Measurements from ENCODE around the gene ANKUB1. TPM values are rescaled to one million over a fixed set of nuclear protein-coding genes. Genes with fewer than 3 reads are reported as not detected.

The ANKUB1 gene
- total and polyA plus RNA-seq, 5 donors: not detected

GRCh38 chr3:149732234-149732633 is 60.1 kb downstream of the ANKUB1 start:
- 91% methylated on average over 3 of the region's 3 CpGs for WGBS
- no peaks in the 10 kb centered on the region for H3K9me3 ChIP-seq (ENCODE audit: control insufficient read depth, low read length)
- no peaks in the 10 kb centered on the region for H3K4me1 ChIP-seq (ENCODE audit: control insufficient read depth, insufficient read depth, low read length)
- ATAC-seq: no peak
- DNase-seq: no peak
- H3K27me3 ChIP-seq (ENCODE audit: control insufficient read depth, insufficient read depth): no peaks in the 10 kb centered on the region
- H3K4me3 ChIP-seq (ENCODE audit: low read length): no peak overlapping the region
- intact Hi-C loops (cut with DNase I): no loop called here
- no peak overlapping the region for H3K27ac ChIP-seq (ENCODE audit: low read length)

DNA sequence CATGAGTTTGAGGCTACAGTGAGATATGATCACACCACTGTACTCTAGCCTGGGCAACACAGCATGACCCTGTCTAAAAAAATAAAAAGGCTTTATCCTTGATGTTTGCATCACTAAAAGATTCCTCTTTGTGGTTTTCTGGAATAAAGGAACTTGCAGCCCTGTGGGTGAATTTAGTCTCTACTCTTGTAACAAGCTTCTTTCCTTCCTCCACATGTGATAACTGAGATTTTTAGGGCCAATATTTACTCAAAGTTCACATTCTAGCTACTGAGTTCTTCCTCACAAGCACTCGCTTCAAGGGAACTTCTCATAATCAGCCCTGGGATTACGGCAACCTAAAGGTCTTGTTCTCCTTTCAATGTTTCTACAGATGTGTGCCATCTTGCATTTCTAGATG is 64.7 kb downstream of the ANKUB1 start:
- 82% methylated on average over 2 of the region's 2 CpGs for WGBS
- H3K9me3 ChIP-seq (ENCODE audit: control insufficient read depth, low read length): no peaks in the 10 kb centered on the region
- intact Hi-C loops (cut with DNase I): no loop called here
- no peaks in the 10 kb centered on the region for H3K27me3 ChIP-seq (ENCODE audit: control insufficient read depth, insufficient read depth)
- H3K4me3 ChIP-seq (ENCODE audit: low read length): no peak overlapping the region
- DNase-seq (no peak), ATAC-seq (no peak)
- no peaks in the 10 kb centered on the region for H3K4me1 ChIP-seq (ENCODE audit: control insufficient read depth, insufficient read depth, low read length)
- no peak overlapping the region for H3K27ac ChIP-seq (ENCODE audit: low read length)

DNA sequence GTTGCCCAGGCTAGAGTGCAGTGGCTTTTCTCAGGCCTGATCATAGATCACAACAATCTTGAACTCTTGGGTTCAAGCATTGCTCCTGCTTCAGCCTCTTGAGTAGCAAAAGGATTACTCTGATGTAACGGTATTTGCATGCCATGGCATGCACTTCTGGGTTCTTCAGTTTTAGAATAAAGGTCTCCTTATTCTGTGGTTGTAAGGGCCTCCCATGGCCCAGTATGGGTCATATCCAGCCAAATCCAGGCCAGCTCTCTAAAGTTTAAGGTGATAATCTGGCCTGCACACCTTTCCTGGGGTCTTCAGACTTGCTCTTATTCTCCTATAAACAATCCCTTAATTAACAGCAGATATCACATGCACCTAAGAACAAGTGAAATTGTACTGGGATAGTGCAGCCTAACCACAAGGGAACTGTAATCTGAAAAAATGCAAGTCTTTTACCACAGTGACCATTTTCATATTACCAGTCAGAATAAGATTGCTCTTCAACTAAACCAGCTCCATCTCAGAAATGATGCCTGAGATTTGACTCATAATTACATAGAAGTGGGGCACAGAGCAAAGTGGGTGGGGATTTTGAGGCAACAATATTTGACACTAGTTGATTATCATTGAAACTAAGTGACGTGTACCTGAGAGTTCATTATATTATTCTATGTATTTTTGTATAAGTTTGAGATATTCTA is 65.5 kb downstream of the ANKUB1 start:
- no peaks in the 10 kb centered on the region for H3K9me3 ChIP-seq (ENCODE audit: control insufficient read depth, low read length)
- no peaks in the 10 kb centered on the region for H3K27me3 ChIP-seq (ENCODE audit: control insufficient read depth, insufficient read depth)
- no peak overlapping the region for H3K27ac ChIP-seq (ENCODE audit: low read length)
- no peak overlapping the region for H3K4me3 ChIP-seq (ENCODE audit: low read length)
- DNase-seq: no peak
- no peaks in the 10 kb centered on the region for H3K4me1 ChIP-seq (ENCODE audit: control insufficient read depth, insufficient read depth, low read length)
- no peak for ATAC-seq
- intact Hi-C loops (cut with DNase I): no loop called here
- WGBS: 90% methylated on average over 2 of the region's 2 CpGs

DNA sequence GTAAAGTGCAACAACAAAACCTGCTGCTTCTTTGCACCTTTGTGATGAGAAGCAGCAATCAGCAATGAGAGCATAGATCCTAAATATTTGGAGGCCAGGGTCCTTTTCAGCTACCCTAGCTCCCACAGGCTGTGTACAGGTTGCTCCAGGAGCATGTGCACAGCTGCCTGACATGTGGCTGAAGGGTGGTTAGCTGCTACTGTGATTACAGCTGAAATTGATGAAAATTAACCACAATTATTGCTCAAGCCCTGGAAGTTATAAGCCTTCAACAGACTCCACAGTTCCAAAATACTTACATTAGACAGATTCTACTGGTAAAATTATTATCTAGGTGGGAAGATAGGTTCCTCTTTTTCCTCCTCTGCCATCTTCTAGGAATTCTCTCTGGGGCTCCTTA is 68.6 kb downstream of the ANKUB1 start:
- intact Hi-C loops (cut with DNase I): no loop called here
- Histone ChIP-seq H3K27ac (ENCODE audit: low read length) (no peak overlapping the region), H3K27me3 (ENCODE audit: control insufficient read depth, insufficient read depth) (no peaks in the 10 kb centered on the region), H3K4me1 (ENCODE audit: control insufficient read depth, insufficient read depth, low read length) (no peaks in the 10 kb centered on the region), H3K9me3 (ENCODE audit: control insufficient read depth, low read length) (no peaks in the 10 kb centered on the region), H3K4me3 (ENCODE audit: low read length) (no peak overlapping the region)
- ATAC-seq (no peak), DNase-seq (no peak)

- Histone ChIP-seq H3K9me3 (ENCODE audit: control insufficient read depth, low read length) (no peaks in the 10 kb centered on the region), H3K4me1 (ENCODE audit: control insufficient read depth, insufficient read depth, low read length) (no peaks in the 10 kb centered on the region), H3K27ac (ENCODE audit: low read length) (no peak overlapping the region), H3K27me3 (ENCODE audit: control insufficient read depth, insufficient read depth) (no peaks in the 10 kb centered on the region), H3K4me3 (ENCODE audit: low read length) (no peak overlapping the region)
- intact Hi-C loops (cut with DNase I): no loop called here
- WGBS: 93% methylated on average over 2 of the region's 2 CpGs
- ATAC-seq (no peak), DNase-seq (no peak)
Observed at GRCh38 chr3:149720918-149721317, 71.4 kb downstream of the ANKUB1 start.

- H3K27me3 ChIP-seq (ENCODE audit: control insufficient read depth, insufficient read depth): no peaks in the 10 kb centered on the region
- ATAC-seq (peak; percentile 48 to 81), DNase-seq (no peak)
- no peaks in the 10 kb centered on the region for H3K9me3 ChIP-seq (ENCODE audit: control insufficient read depth, low read length)
- no peaks in the 10 kb centered on the region for H3K4me1 ChIP-seq (ENCODE audit: control insufficient read depth, insufficient read depth, low read length)
- H3K4me3 ChIP-seq (ENCODE audit: low read length): no peak overlapping the region
- intact Hi-C loops (cut with DNase I): loop anchor here (5.0 to 10.0 kb wide), 4 partner anchors 53 to 205 kb away; no protein-coding TSS in a partner anchor
- no peak overlapping the region for H3K27ac ChIP-seq (ENCODE audit: low read length)
- WGBS: 10% methylated on average over 2 of the region's 2 CpGs
Observed at GRCh38 chr3:149717391-149718056, 74.8 kb downstream of the ANKUB1 start.

DNA sequence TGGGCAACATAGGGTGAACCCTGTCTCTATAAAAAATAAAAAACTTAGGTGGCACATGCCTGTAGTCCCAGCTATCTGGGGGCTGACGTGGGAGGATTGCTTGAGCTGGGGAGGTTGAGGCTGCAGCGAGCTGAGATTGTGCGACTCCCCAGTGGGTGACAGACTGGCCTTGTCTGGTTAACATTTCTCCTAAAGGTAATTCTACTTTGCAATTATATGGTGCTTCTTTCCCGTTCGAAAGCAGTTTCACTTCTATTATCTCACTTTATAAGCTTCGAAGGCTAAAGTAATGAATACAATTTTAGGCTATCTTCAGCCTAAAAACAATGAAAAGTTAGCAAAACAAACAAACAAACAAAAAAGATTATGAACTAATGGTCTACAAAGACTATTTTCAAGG is 75.4 kb downstream of the ANKUB1 start:
- DNase-seq (no peak), ATAC-seq (no peak)
- H3K9me3 ChIP-seq (ENCODE audit: control insufficient read depth, low read length): no peaks in the 10 kb centered on the region
- no peaks in the 10 kb centered on the region for H3K27me3 ChIP-seq (ENCODE audit: control insufficient read depth, insufficient read depth)
- intact Hi-C loops (cut with DNase I): loop anchor here (5.0 to 10.0 kb wide), 4 partner anchors 52 to 205 kb away; no protein-coding TSS in a partner anchor
- H3K4me1 ChIP-seq (ENCODE audit: control insufficient read depth, insufficient read depth, low read length): no peaks in the 10 kb centered on the region
- 65% methylated on average over 6 of the region's 6 CpGs for WGBS
- H3K27ac ChIP-seq (ENCODE audit: low read length): no peak overlapping the region
- no peak overlapping the region for H3K4me3 ChIP-seq (ENCODE audit: low read length)

- H3K9me3 ChIP-seq (ENCODE audit: control insufficient read depth, low read length): no peaks in the 10 kb centered on the region
- H3K4me1 ChIP-seq (ENCODE audit: control insufficient read depth, insufficient read depth, low read length): no peaks in the 10 kb centered on the region
- ATAC-seq (peak in 1 of 2 donors; percentile 22), DNase-seq (no peak)
- H3K27me3 ChIP-seq (ENCODE audit: control insufficient read depth, insufficient read depth): no peaks in the 10 kb centered on the region
- H3K27ac ChIP-seq (ENCODE audit: low read length): no peak overlapping the region
- 95% methylated on average over 13 of the region's 13 CpGs for WGBS
- intact Hi-C loops (cut with DNase I): loop anchor here (5.0 to 10.0 kb wide), 4 partner anchors 50 to 203 kb away; no protein-coding TSS in a partner anchor
- no peak overlapping the region for H3K4me3 ChIP-seq (ENCODE audit: low read length)
Observed at GRCh38 chr3:149715247-149715646, 77.1 kb downstream of the ANKUB1 start.

GRCh38 chr3:149713730-149714654 is 78.4 kb downstream of the ANKUB1 start:
- Histone ChIP-seq H3K4me3 (ENCODE audit: low read length) (no peak overlapping the region), H3K27ac (ENCODE audit: low read length) (no peak overlapping the region), H3K4me1 (ENCODE audit: control insufficient read depth, insufficient read depth, low read length) (no peaks in the 10 kb centered on the region), H3K9me3 (ENCODE audit: control insufficient read depth, low read length) (no peaks in the 10 kb centered on the region), H3K27me3 (ENCODE audit: control insufficient read depth, insufficient read depth) (no peaks in the 10 kb centered on the region)
- ATAC-seq: peak; percentile 38 to 42
- intact Hi-C loops (cut with DNase I): loop anchor here in 1 of 4 donors (10.0 kb wide), 1 partner anchor 49 kb away; no protein-coding TSS in a partner anchor
- DNase-seq: peak in 1 of 3 donors; percentile 49
- 95% methylated on average over 38 of the region's 38 CpGs for WGBS

Data from right cardiac atrium (tissue), 5 donors.